HuH-7.5 (cell line): ENCODE measurements around the gene CDCA3.
A peak's percentile ranks its signal among the peaks of the same experiment; 100 is the strongest.

Source experiments
- DNase-seq: peaks from one replicate; pipeline ENCODE4 v3.0.0; 2011; ENCODE audit warnings: low spot score

The CDCA3 gene

DNA sequence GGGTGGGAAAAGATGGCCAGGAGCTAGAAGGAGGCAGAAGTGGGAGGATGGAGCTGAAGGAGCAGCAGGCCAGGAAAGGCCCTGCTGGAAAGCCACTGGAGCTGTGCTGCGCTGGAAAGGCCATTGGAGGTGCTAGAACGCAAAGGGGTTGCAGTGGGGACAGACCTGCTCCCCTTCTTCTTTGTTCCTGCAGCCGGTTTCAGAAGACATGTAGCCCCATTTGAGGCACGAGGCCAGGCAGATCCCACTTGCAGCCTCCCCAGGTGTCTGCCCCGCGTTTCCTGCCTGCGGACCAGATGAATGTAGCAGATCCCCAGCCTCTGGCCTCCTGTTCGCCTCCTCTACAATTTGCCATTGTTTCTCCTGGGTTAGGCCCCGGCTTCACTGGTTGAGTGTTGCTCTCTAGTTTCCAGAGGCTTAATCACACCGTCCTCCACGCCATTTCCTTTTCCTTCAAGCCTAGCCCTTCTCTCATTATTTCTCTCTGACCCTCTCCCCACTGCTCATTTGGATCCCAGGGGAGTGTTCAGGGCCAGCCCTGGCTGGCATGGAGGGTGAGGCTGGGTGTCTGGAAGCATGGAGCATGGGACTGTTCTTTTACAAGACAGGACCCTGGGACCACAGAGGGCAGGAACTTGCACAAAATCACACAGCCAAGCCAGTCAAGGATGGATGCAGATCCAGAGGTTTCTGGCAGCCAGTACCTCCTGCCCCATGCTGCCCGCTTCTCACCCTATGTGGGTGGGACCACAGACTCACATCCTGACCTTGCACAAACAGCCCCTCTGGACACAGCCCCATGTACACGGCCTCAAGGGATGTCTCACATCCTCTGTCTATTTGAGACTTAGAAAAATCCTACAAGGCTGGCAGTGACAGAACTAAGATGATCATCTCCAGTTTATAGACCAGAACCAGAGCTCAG, 31.7 kb downstream of the CDCA3 start:
- DNase-seq, result no peak

GRCh38 chr12:6818645-6819044, 32.4 kb downstream of the CDCA3 start:
- DNase-seq, result no peak

DNA sequence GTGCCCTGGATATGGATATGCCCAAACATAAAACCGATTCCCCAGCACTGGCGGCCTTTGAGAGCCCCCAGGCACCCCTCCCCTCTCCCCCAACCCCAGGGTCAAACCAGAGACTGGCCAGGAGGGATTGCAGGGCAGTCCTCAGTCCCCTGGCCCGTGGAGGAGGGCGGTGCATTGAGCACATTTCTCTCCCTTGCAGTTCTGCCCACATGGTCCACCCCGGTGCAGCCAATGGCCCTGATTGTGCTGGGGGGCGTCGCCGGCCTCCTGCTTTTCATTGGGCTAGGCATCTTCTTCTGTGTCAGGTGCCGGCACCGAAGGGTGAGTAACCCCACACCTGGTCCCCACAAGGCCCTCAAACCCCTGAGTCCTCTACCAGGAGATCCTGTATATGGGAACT, 32.9 kb downstream of the CDCA3 start:
- no peak for DNase-seq

DNA sequence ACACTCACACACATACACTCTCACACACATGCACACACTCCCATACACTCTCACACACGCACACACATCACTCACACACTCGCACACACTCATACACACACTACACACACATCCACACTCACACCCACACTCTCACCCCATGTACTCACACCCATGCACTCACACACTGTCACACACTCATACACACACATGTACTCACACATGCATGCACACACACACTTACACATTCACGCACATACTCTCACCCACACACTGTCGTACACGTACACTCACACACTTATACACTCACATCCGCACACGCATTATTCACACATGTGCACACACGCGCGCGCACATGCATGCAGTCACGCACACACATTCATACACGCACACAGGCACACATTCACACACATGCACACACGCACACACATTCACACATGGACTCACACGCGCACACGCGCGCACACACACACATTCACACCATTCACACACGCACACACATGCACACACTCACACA, 33.4 kb downstream of the CDCA3 start:
- DNase-seq, result no peak

DNA sequence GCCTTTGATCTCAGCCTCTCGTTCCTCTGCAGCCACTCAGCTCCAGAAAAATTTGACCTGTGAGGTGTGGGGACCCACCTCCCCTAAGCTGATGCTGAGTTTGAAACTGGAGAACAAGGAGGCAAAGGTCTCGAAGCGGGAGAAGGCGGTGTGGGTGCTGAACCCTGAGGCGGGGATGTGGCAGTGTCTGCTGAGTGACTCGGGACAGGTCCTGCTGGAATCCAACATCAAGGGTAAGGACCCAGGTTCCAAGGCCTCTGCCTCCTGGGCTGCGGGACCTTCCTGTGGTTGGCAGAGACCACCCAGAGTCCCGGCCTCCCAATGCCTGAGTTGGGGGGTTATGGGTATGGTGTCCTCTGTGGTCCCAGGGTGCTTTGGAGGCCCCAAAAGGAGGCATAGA, 34.0 kb downstream of the CDCA3 start:
- no peak for DNase-seq

DNA sequence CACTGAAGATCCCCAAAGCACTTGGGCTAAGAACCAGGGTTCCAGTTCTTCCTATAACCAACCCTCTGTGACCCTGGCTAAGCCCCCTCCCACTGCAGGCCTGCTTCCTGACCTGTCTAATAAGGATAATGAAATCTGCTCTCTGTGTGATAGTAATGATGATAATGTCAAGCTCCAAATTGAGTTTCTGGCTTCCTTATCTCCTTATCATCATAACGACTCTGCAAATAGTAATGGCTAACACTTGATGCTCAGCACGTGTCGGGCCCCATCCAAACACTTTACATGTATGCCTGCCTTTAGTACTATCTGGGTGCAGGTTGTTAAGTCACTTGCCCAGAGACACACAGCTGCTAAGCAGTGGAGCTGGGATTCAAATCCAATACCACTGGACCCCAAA, 34.5 kb downstream of the CDCA3 start:
- no peak for DNase-seq

DNA sequence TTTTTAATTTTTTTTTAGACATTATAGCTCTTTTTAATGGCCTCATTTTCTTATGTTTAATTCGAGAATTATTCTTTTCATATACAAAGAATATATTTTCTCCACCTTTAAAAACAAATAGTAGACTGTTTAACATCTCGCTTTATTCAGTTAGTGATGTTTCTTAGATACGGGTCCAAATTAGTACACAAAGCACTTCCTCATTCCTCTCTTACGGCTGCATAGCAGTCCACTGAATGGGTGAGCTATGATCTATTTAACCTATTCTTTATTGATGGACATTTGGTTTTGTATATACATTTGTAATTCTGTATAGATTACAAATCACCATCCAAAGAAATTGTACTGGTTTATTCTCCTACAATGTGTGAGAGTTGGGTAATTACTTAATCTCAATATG, 37.7 kb downstream of the CDCA3 start:
- no peak for DNase-seq

DNA sequence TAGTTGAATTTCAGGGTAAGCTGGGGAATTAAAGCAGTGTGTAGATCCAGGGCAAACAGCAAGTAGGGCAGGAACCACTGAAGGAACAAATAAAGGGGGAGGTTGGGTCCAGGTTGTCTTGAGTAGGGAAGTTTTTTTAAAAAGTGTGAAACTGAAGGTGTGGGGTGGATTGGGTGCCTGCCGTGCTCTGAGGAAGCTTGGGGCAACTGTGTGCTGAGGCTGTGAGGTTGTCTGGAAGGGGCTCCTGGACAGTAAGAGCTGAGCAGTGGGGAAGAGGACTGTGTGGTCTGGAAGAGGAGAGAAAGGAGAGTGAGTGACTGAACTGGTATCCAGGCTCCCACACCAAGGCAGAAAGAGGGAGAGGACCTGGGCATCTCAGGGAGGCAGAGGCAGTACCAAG, 40.3 kb downstream of the CDCA3 start:
- DNase-seq, result peak; percentile 1

DNA sequence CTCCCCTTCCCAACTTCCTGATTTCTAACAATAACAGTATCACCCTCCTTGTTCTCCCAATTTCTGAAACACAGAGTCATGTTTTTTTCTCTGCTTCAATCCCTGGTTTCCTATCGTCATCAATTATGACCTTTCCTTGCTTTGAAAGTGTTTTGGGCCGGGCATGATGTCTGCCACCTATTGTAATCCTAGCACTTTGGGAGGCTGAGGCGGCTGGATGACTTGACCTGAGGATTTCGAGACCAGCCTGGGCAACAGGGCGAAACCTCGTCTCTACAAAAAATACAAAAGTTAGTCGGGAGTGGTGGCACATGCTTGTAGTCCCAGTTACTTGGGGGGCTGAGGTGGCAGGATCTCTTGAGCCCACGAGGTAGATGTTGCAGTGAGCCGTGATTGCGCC, 42.0 kb downstream of the CDCA3 start:
- DNase-seq, result no peak

GRCh38 chr12:6807170-6807569, 43.9 kb downstream of the CDCA3 start:
- DNase-seq, result no peak

- DNase-seq, result no peak
These were observed 51.9 kb downstream of the CDCA3 start for GRCh38 chr12:6799147-6799546.
